ENCODE data around the gene TANGO2.

TANGO2 gene

GRCh38 chr22:20002128-20002527 is 18.8 kb upstream of the TANGO2 start:
- H3K27me3 ChIP-seq (ENCODE audit: control insufficient read depth, insufficient read depth, low read length), result no peaks in the 10 kb centered on the region
- no peak overlapping the region for H3K4me3 ChIP-seq (ENCODE audit: low read length)
- no peaks in the 10 kb centered on the region for H3K9me3 ChIP-seq (ENCODE audit: control insufficient read depth, low read length)
- no peak overlapping the region for H3K9ac ChIP-seq (ENCODE audit: low read length)
- no peaks in the 10 kb centered on the region for H3K4me1 ChIP-seq (ENCODE audit: control insufficient read depth, insufficient read depth, low read length)
- H3K36me3 ChIP-seq (ENCODE audit: control insufficient read depth, insufficient read depth, low read length), result no peaks in the 10 kb centered on the region

GRCh38 chr22:20002636-20003035 is 18.3 kb upstream of the TANGO2 start:
- Histone ChIP-seq H3K9me3 (ENCODE audit: control insufficient read depth, low read length) (no peaks in the 10 kb centered on the region), H3K9ac (ENCODE audit: low read length) (no peak overlapping the region), H3K4me3 (ENCODE audit: low read length) (no peak overlapping the region), H3K36me3 (ENCODE audit: control insufficient read depth, insufficient read depth, low read length) (no peaks in the 10 kb centered on the region), H3K4me1 (ENCODE audit: control insufficient read depth, insufficient read depth, low read length) (no peaks in the 10 kb centered on the region), H3K27me3 (ENCODE audit: control insufficient read depth, insufficient read depth, low read length) (no peaks in the 10 kb centered on the region)

DNA sequence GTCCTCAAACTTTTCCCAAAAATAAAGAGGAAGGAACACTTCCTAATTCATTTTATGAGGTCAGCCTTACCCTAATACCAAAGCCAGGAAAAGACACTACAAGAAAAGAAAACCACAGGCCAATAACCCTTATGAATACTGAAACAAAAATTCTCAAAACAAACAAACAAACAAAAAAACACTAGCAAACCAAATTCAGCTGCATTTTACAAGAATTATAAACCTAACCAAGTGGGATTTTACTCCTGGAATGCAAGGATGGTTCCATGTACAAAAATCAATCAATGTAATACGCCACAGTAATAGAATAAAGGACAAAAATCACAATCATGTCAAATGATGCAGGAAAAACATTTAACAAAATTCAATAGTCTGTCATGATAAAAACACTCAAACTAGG is 17.6 kb upstream of the TANGO2 start:
- no peak overlapping the region for H3K4me3 ChIP-seq (ENCODE audit: low read length)
- no peaks in the 10 kb centered on the region for H3K9me3 ChIP-seq (ENCODE audit: control insufficient read depth, low read length)
- no peak overlapping the region for H3K9ac ChIP-seq (ENCODE audit: low read length)
- no peaks in the 10 kb centered on the region for H3K4me1 ChIP-seq (ENCODE audit: control insufficient read depth, insufficient read depth, low read length)
- no peaks in the 10 kb centered on the region for H3K27me3 ChIP-seq (ENCODE audit: control insufficient read depth, insufficient read depth, low read length)
- no peaks in the 10 kb centered on the region for H3K36me3 ChIP-seq (ENCODE audit: control insufficient read depth, insufficient read depth, low read length)

- Histone ChIP-seq H3K9ac (ENCODE audit: low read length) (no peak overlapping the region), H3K4me1 (ENCODE audit: control insufficient read depth, insufficient read depth, low read length) (no peaks in the 10 kb centered on the region), H3K9me3 (ENCODE audit: control insufficient read depth, low read length) (no peaks in the 10 kb centered on the region), H3K4me3 (ENCODE audit: low read length) (no peak overlapping the region), H3K27me3 (ENCODE audit: control insufficient read depth, insufficient read depth, low read length) (no peaks in the 10 kb centered on the region), H3K36me3 (ENCODE audit: control insufficient read depth, insufficient read depth, low read length) (no peaks in the 10 kb centered on the region)
These were observed 16.4 kb upstream of the TANGO2 start for GRCh38 chr22:20004464-20004863.

DNA sequence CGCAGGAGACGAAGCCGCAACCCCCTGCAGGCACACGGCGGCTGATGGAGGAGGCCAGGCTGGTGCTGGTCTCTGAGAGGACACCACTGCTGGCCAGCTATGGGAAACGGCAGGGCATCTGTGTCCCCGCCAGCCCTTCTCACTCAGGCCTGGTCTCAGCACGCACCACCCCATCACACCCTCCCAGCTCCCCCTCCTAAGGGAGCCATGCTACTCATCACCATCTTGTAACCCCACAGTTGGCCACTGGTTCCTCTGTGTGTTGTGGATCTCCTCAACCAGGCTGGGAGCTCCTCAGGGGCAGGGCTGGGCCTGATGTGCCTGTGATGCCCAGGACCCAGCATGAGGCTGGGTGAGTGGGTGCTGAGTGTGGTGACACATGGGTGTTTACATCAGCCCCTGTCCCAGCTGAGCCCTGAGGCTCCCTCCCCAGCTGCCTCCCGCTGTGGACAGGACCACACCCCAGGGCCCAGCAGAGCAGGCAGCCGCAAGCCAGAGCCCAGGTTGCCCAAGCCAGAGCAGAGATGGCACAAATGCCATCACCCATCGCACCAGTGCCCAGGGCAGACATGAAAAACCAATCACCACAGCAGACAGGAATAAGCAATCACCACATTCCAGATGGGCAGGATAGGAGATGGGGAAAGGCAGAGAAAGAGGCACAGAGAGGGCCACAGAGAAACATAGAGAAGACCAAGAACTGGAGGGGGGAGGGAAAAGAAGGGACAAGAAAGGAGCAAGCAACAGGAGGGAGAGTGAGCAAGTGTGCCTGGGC is 12.5 kb upstream of the TANGO2 start:
- no peaks in the 10 kb centered on the region for H3K4me1 ChIP-seq (ENCODE audit: control insufficient read depth, insufficient read depth, low read length)
- H3K36me3 ChIP-seq (ENCODE audit: control insufficient read depth, insufficient read depth, low read length), result no peaks in the 10 kb centered on the region
- no peaks in the 10 kb centered on the region for H3K9me3 ChIP-seq (ENCODE audit: control insufficient read depth, low read length)
- H3K4me3 ChIP-seq (ENCODE audit: low read length), result no peak overlapping the region
- H3K27me3 ChIP-seq (ENCODE audit: control insufficient read depth, insufficient read depth, low read length), result no peaks in the 10 kb centered on the region
- H3K9ac ChIP-seq (ENCODE audit: low read length), result no peak overlapping the region

- Histone ChIP-seq H3K9me3 (ENCODE audit: control insufficient read depth, low read length) (no peaks in the 10 kb centered on the region), H3K27me3 (ENCODE audit: control insufficient read depth, insufficient read depth, low read length) (no peaks in the 10 kb centered on the region), H3K4me1 (ENCODE audit: control insufficient read depth, insufficient read depth, low read length) (no peaks in the 10 kb centered on the region), H3K4me3 (ENCODE audit: low read length) (no peak overlapping the region), H3K36me3 (ENCODE audit: control insufficient read depth, insufficient read depth, low read length) (no peaks in the 10 kb centered on the region), H3K9ac (ENCODE audit: low read length) (no peak overlapping the region)
These were observed 11.9 kb upstream of the TANGO2 start for GRCh38 chr22:20009018-20009491.

- Histone ChIP-seq H3K36me3 (ENCODE audit: control insufficient read depth, insufficient read depth, low read length) (no peaks in the 10 kb centered on the region), H3K9ac (ENCODE audit: low read length) (no peak overlapping the region), H3K4me3 (ENCODE audit: low read length) (no peak overlapping the region), H3K9me3 (ENCODE audit: control insufficient read depth, low read length) (no peaks in the 10 kb centered on the region), H3K4me1 (ENCODE audit: control insufficient read depth, insufficient read depth, low read length) (peaks cover 5% of the 10 kb centered on the region), H3K27me3 (ENCODE audit: control insufficient read depth, insufficient read depth, low read length) (no peaks in the 10 kb centered on the region)
These were observed 11.2 kb upstream of the TANGO2 start for GRCh38 chr22:20009582-20010306.

DNA sequence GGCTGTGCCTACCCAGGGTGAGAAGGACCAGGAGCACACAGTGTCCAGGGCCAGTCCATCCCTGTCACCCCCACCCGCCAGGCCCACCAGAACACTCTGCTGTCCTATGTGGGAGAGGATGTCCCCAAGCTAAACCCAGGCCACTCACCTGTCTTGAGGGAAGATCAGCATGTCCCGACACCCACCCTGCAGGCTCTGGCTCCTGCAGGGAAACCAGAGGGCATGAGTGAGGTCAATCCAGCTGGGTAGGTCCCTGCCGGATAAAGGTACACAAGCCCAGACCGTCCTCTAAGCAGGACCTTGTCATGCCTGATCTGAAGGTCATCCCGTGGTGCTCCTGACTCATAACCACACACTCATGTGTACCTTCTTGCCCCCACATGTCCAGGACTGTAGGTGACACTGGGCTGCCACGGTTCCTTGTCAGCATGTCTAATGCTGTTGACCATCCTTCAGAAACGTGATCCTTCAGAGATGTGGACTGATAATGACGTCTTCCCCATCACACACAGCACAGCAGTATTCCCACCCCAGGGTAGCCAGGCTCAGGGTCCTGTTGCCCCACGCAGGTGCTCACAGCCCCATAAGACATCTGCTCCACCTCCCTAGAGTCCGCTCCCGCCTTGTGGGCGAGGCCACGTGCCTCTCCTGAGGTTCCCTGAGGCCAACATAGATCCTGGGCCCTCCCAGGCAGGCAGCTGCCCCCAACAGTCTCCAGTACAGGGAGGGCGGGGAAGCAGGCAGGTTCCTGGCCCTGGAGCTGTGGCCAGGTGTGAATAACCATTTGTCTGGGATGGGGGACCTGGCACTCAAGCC is 10.4 kb upstream of the TANGO2 start:
- Histone ChIP-seq H3K27me3 (ENCODE audit: control insufficient read depth, insufficient read depth, low read length) (no peaks in the 10 kb centered on the region), H3K4me3 (ENCODE audit: low read length) (no peak overlapping the region), H3K9ac (ENCODE audit: low read length) (no peak overlapping the region), H3K9me3 (ENCODE audit: control insufficient read depth, low read length) (no peaks in the 10 kb centered on the region), H3K36me3 (ENCODE audit: control insufficient read depth, insufficient read depth, low read length) (no peaks in the 10 kb centered on the region), H3K4me1 (ENCODE audit: control insufficient read depth, insufficient read depth, low read length) (peaks cover 12% of the 10 kb centered on the region)

GRCh38 chr22:20011123-20011992 is 9.6 kb upstream of the TANGO2 start:
- Histone ChIP-seq H3K9me3 (ENCODE audit: control insufficient read depth, low read length) (no peaks in the 10 kb centered on the region), H3K27me3 (ENCODE audit: control insufficient read depth, insufficient read depth, low read length) (no peaks in the 10 kb centered on the region), H3K4me3 (ENCODE audit: low read length) (no peak overlapping the region), H3K9ac (ENCODE audit: low read length) (no peak overlapping the region), H3K4me1 (ENCODE audit: control insufficient read depth, insufficient read depth, low read length) (peaks cover 14% of the 10 kb centered on the region), H3K36me3 (ENCODE audit: control insufficient read depth, insufficient read depth, low read length) (no peaks in the 10 kb centered on the region)

DNA sequence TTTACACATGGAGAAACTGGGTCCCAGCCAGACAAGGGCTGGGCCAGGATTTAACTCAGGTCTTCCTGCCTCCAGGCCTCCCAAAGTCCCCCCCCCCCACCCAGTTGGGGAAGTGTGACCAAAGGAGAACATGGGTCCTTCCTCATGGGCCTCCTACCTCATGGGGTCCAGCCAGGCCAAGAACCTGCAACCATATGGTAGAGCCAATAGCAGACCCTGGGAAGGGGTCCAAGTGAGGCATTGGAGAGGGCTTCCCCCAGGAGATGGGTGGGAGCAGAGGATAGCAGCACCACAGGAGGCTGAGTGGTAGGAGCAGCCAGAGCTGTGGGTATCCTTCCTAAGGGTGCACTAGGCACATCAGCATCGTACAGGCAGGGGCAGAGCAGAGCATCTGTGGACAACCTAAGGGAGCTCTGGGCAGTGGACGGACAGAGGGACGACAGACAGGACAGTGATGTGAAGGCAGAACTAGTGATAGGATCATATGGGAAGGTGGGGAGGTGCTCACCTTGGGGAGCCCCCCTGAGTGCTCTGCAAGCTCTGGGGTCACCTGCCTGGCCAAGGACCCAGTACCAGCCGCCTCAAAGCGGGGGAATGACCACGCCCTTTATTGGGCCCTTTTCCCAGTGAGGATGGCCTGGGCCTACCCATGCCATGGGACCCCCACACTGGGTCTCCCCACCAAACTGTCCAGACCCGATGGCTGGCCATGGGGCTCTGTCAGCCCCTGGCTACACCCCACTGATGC is 8.7 kb upstream of the TANGO2 start:
- Histone ChIP-seq H3K9ac (ENCODE audit: low read length) (no peak overlapping the region), H3K36me3 (ENCODE audit: control insufficient read depth, insufficient read depth, low read length) (no peaks in the 10 kb centered on the region), H3K9me3 (ENCODE audit: control insufficient read depth, low read length) (no peaks in the 10 kb centered on the region), H3K4me3 (ENCODE audit: low read length) (no peak overlapping the region), H3K4me1 (ENCODE audit: control insufficient read depth, insufficient read depth, low read length) (peaks cover 17% of the 10 kb centered on the region), H3K27me3 (ENCODE audit: control insufficient read depth, insufficient read depth, low read length) (peaks cover 2% of the 10 kb centered on the region)

Data from mucosa of stomach (tissue), 1 donor.